ENCODE data around the gene UBAC1. TPM values are rescaled to one million over a fixed set of nuclear protein-coding genes. Genes with fewer than 3 reads are reported as not detected.

Gene UBAC1
- total RNA-seq, 1 experiment from 2014 or later: 55.6 TPM

- H3K27ac Mint-ChIP-seq: peak overlapping the region; percentile 73
- POLR2A ChIA-PET: no interaction called here
- peaks cover 8% of the 10 kb centered on the region for H3K9me3 Mint-ChIP-seq
Observed at GRCh38 chr9:135933114-135933513, 28.1 kb downstream of the UBAC1 start.

DNA sequence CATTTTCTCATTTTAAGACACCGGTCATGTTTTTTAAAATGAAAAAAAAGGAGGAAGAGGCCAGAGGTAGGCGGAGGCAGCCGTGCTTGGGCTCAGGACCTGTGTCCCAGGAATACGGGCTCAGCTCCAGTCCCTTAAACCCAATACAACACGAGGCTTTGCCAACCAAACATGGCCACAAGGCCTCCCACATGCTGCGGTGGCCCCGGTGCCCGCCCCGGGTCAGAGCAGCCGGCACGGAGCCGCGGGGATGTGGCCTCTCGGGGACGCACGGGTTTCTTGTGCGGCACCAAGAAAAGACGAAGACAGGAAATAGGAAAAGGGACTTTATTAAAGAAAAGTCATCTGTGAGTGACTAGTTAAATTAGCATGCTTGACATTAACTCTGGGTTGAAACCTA, 28.5 kb downstream of the UBAC1 start:
- H3K4me1 Mint-ChIP-seq: no peaks in the 10 kb centered on the region
- CTCF ChIA-PET: no interaction called here
- DNase-seq (ENCODE audit: low spot score) (no peak), ATAC-seq (no peak)
- H3K27ac Mint-ChIP-seq: peak overlapping the region; percentile 73; the same call in 1 of the 2 replicates
- POLR2A ChIA-PET: no interaction called here
- no peak overlapping the region for H3K4me3 Mint-ChIP-seq
- H3K9me3 Mint-ChIP-seq: peaks cover 8% of the 10 kb centered on the region
- H3K36me3 Mint-ChIP-seq: peaks cover 60% of the 10 kb centered on the region
- H3K27me3 Mint-ChIP-seq (ENCODE audit: low read depth): no peaks in the 10 kb centered on the region
- TF ChIP-seq NFATC4 (CRISPR knock-in tag; IDR thresholded peaks at IDR 0.05) (no peak), ZNF423 (CRISPR knock-in tag; IDR thresholded peaks at IDR 0.05) (no peak), TP53 (CRISPR knock-in tag; IDR thresholded peaks at IDR 0.05) (no peak), AR (CRISPR knock-in tag; IDR thresholded peaks at IDR 0.05) (no peak), ZBTB21 (CRISPR knock-in tag; IDR thresholded peaks at IDR 0.05; ENCODE audit: borderline replicate concordance) (no peak)
- TF ChIP-seq, protein P1, sequence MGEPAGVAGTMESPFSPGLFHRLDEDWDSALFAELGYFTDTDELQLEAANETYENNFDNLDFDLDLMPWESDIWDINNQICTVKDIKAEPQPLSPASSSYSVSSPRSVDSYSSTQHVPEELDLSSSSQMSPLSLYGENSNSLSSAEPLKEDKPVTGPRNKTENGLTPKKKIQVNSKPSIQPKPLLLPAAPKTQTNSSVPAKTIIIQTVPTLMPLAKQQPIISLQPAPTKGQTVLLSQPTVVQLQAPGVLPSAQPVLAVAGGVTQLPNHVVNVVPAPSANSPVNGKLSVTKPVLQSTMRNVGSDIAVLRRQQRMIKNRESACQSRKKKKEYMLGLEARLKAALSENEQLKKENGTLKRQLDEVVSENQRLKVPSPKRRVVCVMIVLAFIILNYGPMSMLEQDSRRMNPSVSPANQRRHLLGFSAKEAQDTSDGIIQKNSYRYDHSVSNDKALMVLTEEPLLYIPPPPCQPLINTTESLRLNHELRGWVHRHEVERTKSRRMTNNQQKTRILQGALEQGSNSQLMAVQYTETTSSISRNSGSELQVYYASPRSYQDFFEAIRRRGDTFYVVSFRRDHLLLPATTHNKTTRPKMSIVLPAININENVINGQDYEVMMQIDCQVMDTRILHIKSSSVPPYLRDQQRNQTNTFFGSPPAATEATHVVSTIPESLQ (CRISPR knock-in tag; IDR thresholded peaks at IDR 0.05): no peak
- TF ChIP-seq, protein P2, sequence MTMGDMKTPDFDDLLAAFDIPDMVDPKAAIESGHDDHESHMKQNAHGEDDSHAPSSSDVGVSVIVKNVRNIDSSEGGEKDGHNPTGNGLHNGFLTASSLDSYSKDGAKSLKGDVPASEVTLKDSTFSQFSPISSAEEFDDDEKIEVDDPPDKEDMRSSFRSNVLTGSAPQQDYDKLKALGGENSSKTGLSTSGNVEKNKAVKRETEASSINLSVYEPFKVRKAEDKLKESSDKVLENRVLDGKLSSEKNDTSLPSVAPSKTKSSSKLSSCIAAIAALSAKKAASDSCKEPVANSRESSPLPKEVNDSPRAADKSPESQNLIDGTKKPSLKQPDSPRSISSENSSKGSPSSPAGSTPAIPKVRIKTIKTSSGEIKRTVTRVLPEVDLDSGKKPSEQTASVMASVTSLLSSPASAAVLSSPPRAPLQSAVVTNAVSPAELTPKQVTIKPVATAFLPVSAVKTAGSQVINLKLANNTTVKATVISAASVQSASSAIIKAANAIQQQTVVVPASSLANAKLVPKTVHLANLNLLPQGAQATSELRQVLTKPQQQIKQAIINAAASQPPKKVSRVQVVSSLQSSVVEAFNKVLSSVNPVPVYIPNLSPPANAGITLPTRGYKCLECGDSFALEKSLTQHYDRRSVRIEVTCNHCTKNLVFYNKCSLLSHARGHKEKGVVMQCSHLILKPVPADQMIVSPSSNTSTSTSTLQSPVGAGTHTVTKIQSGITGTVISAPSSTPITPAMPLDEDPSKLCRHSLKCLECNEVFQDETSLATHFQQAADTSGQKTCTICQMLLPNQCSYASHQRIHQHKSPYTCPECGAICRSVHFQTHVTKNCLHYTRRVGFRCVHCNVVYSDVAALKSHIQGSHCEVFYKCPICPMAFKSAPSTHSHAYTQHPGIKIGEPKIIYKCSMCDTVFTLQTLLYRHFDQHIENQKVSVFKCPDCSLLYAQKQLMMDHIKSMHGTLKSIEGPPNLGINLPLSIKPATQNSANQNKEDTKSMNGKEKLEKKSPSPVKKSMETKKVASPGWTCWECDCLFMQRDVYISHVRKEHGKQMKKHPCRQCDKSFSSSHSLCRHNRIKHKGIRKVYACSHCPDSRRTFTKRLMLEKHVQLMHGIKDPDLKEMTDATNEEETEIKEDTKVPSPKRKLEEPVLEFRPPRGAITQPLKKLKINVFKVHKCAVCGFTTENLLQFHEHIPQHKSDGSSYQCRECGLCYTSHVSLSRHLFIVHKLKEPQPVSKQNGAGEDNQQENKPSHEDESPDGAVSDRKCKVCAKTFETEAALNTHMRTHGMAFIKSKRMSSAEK (CRISPR knock-in tag; IDR thresholded peaks at IDR 0.05; ENCODE audit: borderline replicate concordance): no peak

More at GRCh38 chr9:135933114-135933513, 28.1 kb downstream of the UBAC1 start:
- Mint-ChIP-seq H3K27me3 (ENCODE audit: low read depth) (no peaks in the 10 kb centered on the region), H3K4me1 (no peaks in the 10 kb centered on the region), H3K4me3 (no peak overlapping the region), H3K36me3 (peaks cover 64% of the 10 kb centered on the region)
- ATAC-seq (no peak), DNase-seq (ENCODE audit: low spot score) (no peak)
- CTCF ChIA-PET: no interaction called here
- TF ChIP-seq FOXP4 (CRISPR knock-in tag; IDR thresholded peaks at IDR 0.05): no peak
- TF ChIP-seq TCF7 (CRISPR knock-in tag; IDR thresholded peaks at IDR 0.05; ENCODE audit: low read depth): no peak
- TF ChIP-seq TEAD4 (CRISPR knock-in tag; IDR thresholded peaks at IDR 0.05): no peak
- TF ChIP-seq, protein P3, sequence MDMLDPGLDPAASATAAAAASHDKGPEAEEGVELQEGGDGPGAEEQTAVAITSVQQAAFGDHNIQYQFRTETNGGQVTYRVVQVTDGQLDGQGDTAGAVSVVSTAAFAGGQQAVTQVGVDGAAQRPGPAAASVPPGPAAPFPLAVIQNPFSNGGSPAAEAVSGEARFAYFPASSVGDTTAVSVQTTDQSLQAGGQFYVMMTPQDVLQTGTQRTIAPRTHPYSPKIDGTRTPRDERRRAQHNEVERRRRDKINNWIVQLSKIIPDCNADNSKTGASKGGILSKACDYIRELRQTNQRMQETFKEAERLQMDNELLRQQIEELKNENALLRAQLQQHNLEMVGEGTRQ (CRISPR knock-in tag; IDR thresholded peaks at IDR 0.05): no peak
- TF ChIP-seq USF1 (CRISPR knock-in tag; IDR thresholded peaks at IDR 0.05): no peak
- no peak for TF ChIP-seq GRHL2 (CRISPR knock-in tag; IDR thresholded peaks at IDR 0.05; ENCODE audit: insufficient replicate concordance, severe bottlenecking)
- no peak for TF ChIP-seq HMGA2 (CRISPR knock-in tag; IDR thresholded peaks at IDR 0.05)
- TF ChIP-seq CREB1 (CRISPR knock-in tag; IDR thresholded peaks at IDR 0.05): no peak
- no peak for TF ChIP-seq IRF2 (CRISPR knock-in tag; IDR thresholded peaks at IDR 0.05; ENCODE audit: borderline replicate concordance, low read depth)
- TF ChIP-seq CBFB (CRISPR knock-in tag; IDR thresholded peaks at IDR 0.05; ENCODE audit: low read depth): no peak
- no peak for TF ChIP-seq CTCF (IDR thresholded peaks at IDR 0.05)
- no peak for TF ChIP-seq ZNF263 (CRISPR knock-in tag; IDR thresholded peaks at IDR 0.05; ENCODE audit: low read depth)
- TF ChIP-seq NR3C1 (CRISPR knock-in tag; conservative IDR thresholded peaks at IDR 0.05; ENCODE audit: low read depth): no peak

Measured in WTC11 (cell line).